ENCODE results near the gene SPATA3.

Gene SPATA3

GRCh38 chr2:231032575-231033140 lies 36.7 kb downstream of the SPATA3 start:
- no peak for DNase-seq

GRCh38 chr2:231033147-231034132 lies 37.5 kb downstream of the SPATA3 start:
- DNase-seq = no peak

GRCh38 chr2:231034291-231034882 lies 38.5 kb downstream of the SPATA3 start:
- DNase-seq = no peak

- no peak for DNase-seq
These were observed 40.2 kb downstream of the SPATA3 start for GRCh38 chr2:231036131-231036530.

GRCh38 chr2:231036578-231037106 lies 40.7 kb downstream of the SPATA3 start:
- no peak for DNase-seq

- DNase-seq = no peak
These were observed 41.3 kb downstream of the SPATA3 start, which contains the start of gene C2orf72 for GRCh38 chr2:231037202-231037730. Gene C2orf72 (plus strand): TSS chr2:231037523. CDS start chr2:231037566, 43 bp downstream.

GRCh38 chr2:231037731-231038482 lies 42.0 kb downstream of the SPATA3 start:
- no peak for DNase-seq

- DNase-seq = no peak
These were observed 42.8 kb downstream of the SPATA3 start for GRCh38 chr2:231038483-231039293.

- no peak for DNase-seq
These were observed 43.4 kb downstream of the SPATA3 start for GRCh38 chr2:231039294-231039664.

GRCh38 chr2:231039821-231040364 lies 44.0 kb downstream of the SPATA3 start:
- DNase-seq = no peak

- DNase-seq = no peak
These were observed 45.3 kb downstream of the SPATA3 start for GRCh38 chr2:231041061-231041689.

GRCh38 chr2:231043796-231044195 lies 47.9 kb downstream of the SPATA3 start:
- no peak for DNase-seq

GRCh38 chr2:231046916-231047273 lies 51.0 kb downstream of the SPATA3 start:
- no peak for DNase-seq

GRCh38 chr2:231047274-231047922 lies 51.5 kb downstream of the SPATA3 start:
- no peak for DNase-seq

GRCh38 chr2:231047923-231048915 lies 52.3 kb downstream of the SPATA3 start:
- no peak for DNase-seq

GRCh38 chr2:231049286-231050017 lies 53.5 kb downstream of the SPATA3 start:
- DNase-seq = no peak

- DNase-seq = no peak
These were observed 54.3 kb downstream of the SPATA3 start for GRCh38 chr2:231050018-231050901.
